ES-I3 (cell line): ENCODE measurements around the gene MASP1.

Experiments
- H3K36me3 ChIP-seq: 2 replicates; pipeline ENCODE4 v1.6.1; 2013; ENCODE audit warnings: mild to moderate bottlenecking, low read length, control low read depth, moderate library complexity; ENCODE audit not compliant: insufficient read depth
- H3K4me1 ChIP-seq: 2 replicates; pipeline ENCODE4 v1.6.1; 2013; ENCODE audit warnings: mild to moderate bottlenecking, control low read depth, low read length; ENCODE audit not compliant: insufficient read depth
- H3K9ac ChIP-seq: 2 replicates; pipeline ENCODE4 v1.6.1; 2013; ENCODE audit warnings: low read depth, mild to moderate bottlenecking, low read length, moderate library complexity
- H3K9me3 ChIP-seq: 2 replicates; pipeline ENCODE4 v1.6.1; 2013; ENCODE audit warnings: mild to moderate bottlenecking, low read length, moderate library complexity; ENCODE audit not compliant: control insufficient read depth, insufficient read depth

MASP1 gene

GRCh38 chr3:187264911-187265310 lies 26.6 kb downstream of the MASP1 start:
- H3K9me3 ChIP-seq: peaks cover 9% of the 10 kb centered on the region; the same call in 1 of the 2 replicates
- H3K4me1 ChIP-seq: peaks cover 28% of the 10 kb centered on the region
- no peaks in the 10 kb centered on the region for H3K36me3 ChIP-seq

GRCh38 chr3:187264021-187264420 lies 27.5 kb downstream of the MASP1 start:
- Histone ChIP-seq H3K9me3 (peaks cover under 1% of the 10 kb centered on the region; the same call in 1 of the 2 replicates), H3K36me3 (no peaks in the 10 kb centered on the region), H3K9ac (no peak overlapping the region), H3K4me1 (peaks cover 28% of the 10 kb centered on the region)

More at GRCh38 chr3:187264911-187265310, 26.6 kb downstream of the MASP1 start:
- H3K9ac ChIP-seq: no peak overlapping the region

GRCh38 chr3:187263270-187263669 lies 28.3 kb downstream of the MASP1 start:
- Histone ChIP-seq H3K9ac (no peak overlapping the region), H3K4me1 (peaks cover 28% of the 10 kb centered on the region), H3K9me3 (no peaks in the 10 kb centered on the region), H3K36me3 (no peaks in the 10 kb centered on the region)

GRCh38 chr3:187262360-187262759 lies 29.2 kb downstream of the MASP1 start:
- no peaks in the 10 kb centered on the region for H3K9me3 ChIP-seq
- peaks cover 28% of the 10 kb centered on the region for H3K4me1 ChIP-seq
- H3K36me3 ChIP-seq: no peaks in the 10 kb centered on the region
- no peak overlapping the region for H3K9ac ChIP-seq

GRCh38 chr3:187261541-187261969 lies 30.0 kb downstream of the MASP1 start:
- peaks cover 28% of the 10 kb centered on the region for H3K4me1 ChIP-seq
- H3K9me3 ChIP-seq: no peaks in the 10 kb centered on the region
- no peak overlapping the region for H3K9ac ChIP-seq
- no peaks in the 10 kb centered on the region for H3K36me3 ChIP-seq

GRCh38 chr3:187259171-187259570 lies 32.4 kb downstream of the MASP1 start:
- H3K9me3 ChIP-seq: no peaks in the 10 kb centered on the region
- no peaks in the 10 kb centered on the region for H3K36me3 ChIP-seq
- H3K9ac ChIP-seq: no peak overlapping the region
- peaks cover 12% of the 10 kb centered on the region for H3K4me1 ChIP-seq

- H3K9ac ChIP-seq: no peak overlapping the region
- peaks cover 2% of the 10 kb centered on the region; the same call in 1 of the 2 replicates for H3K4me1 ChIP-seq
- H3K36me3 ChIP-seq: no peaks in the 10 kb centered on the region
- H3K9me3 ChIP-seq: no peaks in the 10 kb centered on the region
These were observed 33.4 kb downstream of the MASP1 start for GRCh38 chr3:187257992-187258692.

- H3K9me3 ChIP-seq: no peaks in the 10 kb centered on the region
- H3K4me1 ChIP-seq: no peaks in the 10 kb centered on the region
- no peak overlapping the region for H3K9ac ChIP-seq
- H3K36me3 ChIP-seq: no peaks in the 10 kb centered on the region
These were observed 34.1 kb downstream of the MASP1 start for GRCh38 chr3:187257471-187257870.

GRCh38 chr3:187256051-187256616 lies 35.4 kb downstream of the MASP1 start:
- Histone ChIP-seq H3K36me3 (no peaks in the 10 kb centered on the region), H3K9ac (no peak overlapping the region), H3K4me1 (no peaks in the 10 kb centered on the region), H3K9me3 (no peaks in the 10 kb centered on the region)

GRCh38 chr3:187255314-187255713 lies 36.2 kb downstream of the MASP1 start:
- no peaks in the 10 kb centered on the region for H3K4me1 ChIP-seq
- H3K36me3 ChIP-seq: no peaks in the 10 kb centered on the region
- H3K9ac ChIP-seq: no peak overlapping the region
- no peaks in the 10 kb centered on the region for H3K9me3 ChIP-seq

- Histone ChIP-seq H3K4me1 (no peaks in the 10 kb centered on the region), H3K9ac (no peak overlapping the region), H3K9me3 (no peaks in the 10 kb centered on the region), H3K36me3 (no peaks in the 10 kb centered on the region)
These were observed 39.2 kb downstream of the MASP1 start for GRCh38 chr3:187252311-187252710.

- no peaks in the 10 kb centered on the region for H3K4me1 ChIP-seq
- no peaks in the 10 kb centered on the region for H3K9me3 ChIP-seq
- no peaks in the 10 kb centered on the region for H3K36me3 ChIP-seq
- H3K9ac ChIP-seq: no peak overlapping the region
These were observed 39.9 kb downstream of the MASP1 start for GRCh38 chr3:187251599-187251998.

GRCh38 chr3:187247398-187247797 lies 44.1 kb downstream of the MASP1 start:
- Histone ChIP-seq H3K9me3 (no peaks in the 10 kb centered on the region), H3K9ac (no peak overlapping the region), H3K4me1 (no peaks in the 10 kb centered on the region), H3K36me3 (no peaks in the 10 kb centered on the region)

- H3K4me1 ChIP-seq: no peaks in the 10 kb centered on the region
- H3K9me3 ChIP-seq: no peaks in the 10 kb centered on the region
- H3K9ac ChIP-seq: no peak overlapping the region
- H3K36me3 ChIP-seq: no peaks in the 10 kb centered on the region; the same call in 1 of the 2 replicates
These were observed 47.5 kb downstream of the MASP1 start for GRCh38 chr3:187243933-187244524.

- H3K4me1 ChIP-seq: no peaks in the 10 kb centered on the region
- H3K36me3 ChIP-seq: no peaks in the 10 kb centered on the region; the same call in 1 of the 2 replicates
- H3K9me3 ChIP-seq: no peaks in the 10 kb centered on the region
- no peak overlapping the region for H3K9ac ChIP-seq
These were observed 48.6 kb downstream of the MASP1 start for GRCh38 chr3:187242900-187243299.
